GM23248 (cell line): ENCODE data around the gene LGALS12.

Experiments
- EZH2 ChIP-seq: fragments of 200-600 bp; sonication (generic); IDR thresholded peaks from 2 replicates; pipeline ENCODE4 v1.6.1; 2018; ENCODE audit warnings: antibody characterized with exemption, mild to moderate bottlenecking; ENCODE audit not compliant: insufficient read depth, poor library complexity, severe bottlenecking
- EZH2phosphoT487 ChIP-seq: fragments of 200-600 bp; sonication (generic); IDR thresholded peaks from 2 replicates; pipeline ENCODE4 v1.6.1; 2018; ENCODE audit warnings: antibody characterized with exemption, moderate library complexity, mild to moderate bottlenecking, low read depth; ENCODE audit not compliant: insufficient read depth

DNA sequence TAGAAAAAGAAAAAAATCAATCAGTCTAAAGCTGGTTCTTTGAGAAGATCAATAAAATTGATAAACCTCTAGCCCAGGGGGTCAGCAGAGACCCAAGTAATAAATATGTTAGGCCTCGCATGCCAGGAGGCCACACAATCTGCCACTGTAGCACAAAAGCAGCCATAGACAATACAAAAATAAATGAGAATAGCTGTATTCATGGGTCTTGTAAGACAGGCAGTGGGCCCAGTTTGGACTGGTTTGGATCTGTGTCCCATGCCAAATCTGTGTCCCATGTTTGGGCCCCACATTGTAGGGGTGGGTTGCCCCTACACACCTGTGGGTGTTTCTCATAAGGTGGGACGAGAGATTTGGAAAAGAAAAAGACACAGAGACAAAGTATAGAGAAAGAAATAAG is 24.1 kb downstream of the LGALS12 start:
- no peak for TF ChIP-seq EZH2
- no peak for TF ChIP-seq EZH2phosphoT487
